Stimulated activated CD8-positive, alpha-beta memory T cell treated with anti-CD3 and anti-CD28 coated beads, Interleukin-7, amount 100 ng/mL, for 4 hours (primary cell): Measurements from ENCODE around the gene PTPRN2.

Experiments
- DNase-seq, 2 donors: peaks; one replicate each; pipeline ENCODE4 v3.0.0-alpha.2; 2020; ENCODE audit warnings: low read depth in 2 of 2

The PTPRN2 gene

DNA sequence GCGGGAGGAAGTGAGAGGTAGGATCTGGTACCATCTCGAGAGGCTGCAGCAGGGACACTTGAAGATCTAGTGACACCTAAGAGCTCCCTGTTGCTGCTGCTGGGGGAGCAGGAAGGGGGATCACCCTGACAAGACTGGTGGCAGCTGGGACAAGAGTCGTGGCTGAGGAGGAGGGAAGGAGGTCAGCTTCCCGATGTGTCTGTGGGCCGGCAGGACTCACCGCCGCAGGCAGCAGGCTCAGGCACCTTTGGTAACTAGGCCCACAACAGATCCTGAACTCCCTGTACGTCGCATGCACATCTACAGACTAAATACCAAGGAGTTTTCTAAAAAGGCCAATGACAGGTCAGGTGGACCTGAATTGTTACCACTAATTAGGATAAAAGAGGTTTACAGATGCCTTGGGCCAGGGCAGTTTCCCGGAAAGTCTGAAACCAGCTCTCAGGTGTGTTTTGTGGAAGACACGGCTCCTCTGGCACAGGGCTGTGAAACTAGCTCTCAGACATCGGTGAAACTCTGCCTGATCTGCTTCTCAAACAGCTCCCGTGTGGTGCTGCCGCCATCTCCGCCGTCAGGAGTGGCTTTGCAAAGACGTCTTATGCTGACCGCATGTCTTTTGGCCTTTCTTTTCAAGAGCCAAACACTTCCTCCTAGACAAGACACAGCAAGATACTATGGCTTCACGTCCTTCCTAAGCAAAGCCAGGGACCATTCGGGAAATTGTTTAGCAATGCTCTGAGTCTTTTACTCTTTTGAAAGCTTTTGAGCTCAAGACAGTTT, 609.7 kb downstream of the PTPRN2 start:
- DNase-seq: no peak

DNA sequence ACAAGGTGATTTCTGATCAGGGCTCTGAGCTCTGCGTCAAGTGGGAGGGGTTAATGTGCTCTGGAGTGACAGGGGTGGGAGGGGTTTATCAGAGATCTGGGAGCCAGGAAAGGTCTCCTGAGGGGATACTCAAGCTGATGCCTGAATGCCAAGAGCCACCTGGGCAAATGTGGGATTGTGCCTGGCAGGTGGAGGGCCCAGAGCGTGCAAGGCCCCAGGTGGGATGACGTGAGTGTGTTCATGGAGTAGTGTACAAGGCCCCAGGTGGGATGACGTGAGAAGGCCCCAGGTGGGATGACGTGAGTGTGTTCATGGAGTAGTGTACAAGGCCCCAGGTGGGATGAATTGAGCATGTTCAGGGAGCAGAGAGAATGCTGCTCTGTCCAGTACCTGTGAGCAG, 610.3 kb downstream of the PTPRN2 start:
- no peak for DNase-seq

DNA sequence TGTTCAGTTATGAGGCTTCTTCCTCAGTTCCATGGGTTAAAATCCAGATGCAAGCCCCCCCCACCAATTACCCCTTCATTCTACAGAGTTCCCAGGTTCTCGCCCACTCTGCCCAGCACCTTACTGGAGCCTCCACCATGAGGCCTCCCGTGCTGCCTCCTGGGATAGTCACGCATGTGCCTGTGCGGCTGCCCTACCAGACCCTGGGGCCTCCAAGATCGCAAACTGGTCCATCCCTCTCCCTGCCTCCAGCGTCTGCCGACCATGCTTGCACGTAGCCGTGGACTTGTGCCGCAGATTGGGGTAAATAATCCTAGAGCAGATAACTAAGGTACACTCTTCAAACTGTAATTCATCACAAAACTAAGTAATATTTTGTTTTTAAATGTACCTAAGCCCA, 611.2 kb downstream of the PTPRN2 start:
- no peak for DNase-seq

DNA sequence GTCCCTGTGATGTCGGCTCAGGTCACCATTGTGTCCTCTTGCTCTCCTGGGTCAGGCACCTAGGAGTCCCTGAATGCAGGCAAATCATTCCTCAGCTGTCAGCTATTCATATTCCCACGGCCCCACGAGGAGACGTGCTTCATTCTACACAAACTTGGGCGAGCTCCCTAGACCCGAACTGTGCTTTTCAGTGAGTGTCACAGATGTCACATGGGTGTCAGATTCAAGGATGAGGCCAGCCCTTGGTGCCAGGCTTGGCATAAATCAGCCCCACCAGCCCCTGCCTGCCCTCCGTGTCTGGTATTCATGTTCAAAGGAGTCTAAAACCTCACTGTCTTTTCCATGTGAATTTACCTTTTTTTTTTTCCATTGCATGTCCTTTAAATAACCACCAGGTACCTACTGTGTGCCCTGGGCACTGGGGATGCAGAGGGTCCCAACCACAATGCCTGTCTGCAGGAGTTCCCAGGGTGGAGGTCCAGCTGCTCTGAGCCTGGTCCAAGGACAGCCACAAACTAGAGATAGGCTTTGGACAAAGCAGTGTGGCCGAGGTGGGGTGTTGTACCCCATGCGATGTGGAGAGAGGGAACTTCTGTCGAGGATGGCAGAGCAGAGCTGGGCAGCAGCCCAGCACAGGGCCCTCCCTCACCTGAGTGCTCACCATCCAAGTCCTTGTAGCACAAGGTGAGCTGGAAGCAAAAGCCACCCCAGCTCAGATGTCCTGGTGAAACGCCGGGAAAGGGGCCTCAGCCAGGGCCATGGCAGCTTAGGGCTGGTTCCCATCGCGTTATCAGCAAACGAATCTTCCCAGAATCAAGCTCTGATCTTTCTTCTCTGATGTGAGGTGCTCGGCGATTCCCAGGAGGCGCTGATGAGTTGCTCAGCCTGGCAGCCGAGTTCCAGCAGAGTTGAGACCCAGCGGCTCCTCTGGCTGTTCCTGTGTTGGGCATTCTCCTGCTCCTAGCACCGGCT, 611.9 kb downstream of the PTPRN2 start:
- DNase-seq: no peak

DNA sequence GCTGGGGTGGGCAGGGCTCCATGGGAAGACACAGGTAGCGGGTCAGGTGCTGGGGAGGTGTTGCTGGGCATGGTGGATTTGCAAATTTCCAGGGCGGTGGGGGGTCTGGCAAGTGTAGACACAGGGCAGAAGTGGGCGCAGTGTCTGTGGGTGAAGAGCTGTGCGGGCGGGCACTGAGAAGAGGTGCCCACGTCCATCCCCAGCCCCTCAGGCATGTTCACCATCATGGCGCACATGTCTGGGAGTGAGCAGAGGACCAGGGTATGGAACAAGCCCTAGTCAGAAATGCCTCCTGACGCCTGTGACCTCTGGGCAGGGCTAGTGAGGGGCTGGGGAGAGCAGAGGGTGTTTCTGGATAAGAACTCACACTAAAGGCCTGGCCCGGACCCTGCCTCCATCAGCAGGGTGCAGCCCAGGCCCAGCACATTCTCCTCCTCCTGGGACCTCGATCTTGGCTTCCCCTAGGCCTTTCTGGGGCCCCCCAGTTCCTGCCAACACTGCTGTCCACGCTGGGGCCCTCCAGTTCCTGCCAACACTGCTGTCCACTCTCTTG, 612.9 kb downstream of the PTPRN2 start:
- DNase-seq: no peak

DNA sequence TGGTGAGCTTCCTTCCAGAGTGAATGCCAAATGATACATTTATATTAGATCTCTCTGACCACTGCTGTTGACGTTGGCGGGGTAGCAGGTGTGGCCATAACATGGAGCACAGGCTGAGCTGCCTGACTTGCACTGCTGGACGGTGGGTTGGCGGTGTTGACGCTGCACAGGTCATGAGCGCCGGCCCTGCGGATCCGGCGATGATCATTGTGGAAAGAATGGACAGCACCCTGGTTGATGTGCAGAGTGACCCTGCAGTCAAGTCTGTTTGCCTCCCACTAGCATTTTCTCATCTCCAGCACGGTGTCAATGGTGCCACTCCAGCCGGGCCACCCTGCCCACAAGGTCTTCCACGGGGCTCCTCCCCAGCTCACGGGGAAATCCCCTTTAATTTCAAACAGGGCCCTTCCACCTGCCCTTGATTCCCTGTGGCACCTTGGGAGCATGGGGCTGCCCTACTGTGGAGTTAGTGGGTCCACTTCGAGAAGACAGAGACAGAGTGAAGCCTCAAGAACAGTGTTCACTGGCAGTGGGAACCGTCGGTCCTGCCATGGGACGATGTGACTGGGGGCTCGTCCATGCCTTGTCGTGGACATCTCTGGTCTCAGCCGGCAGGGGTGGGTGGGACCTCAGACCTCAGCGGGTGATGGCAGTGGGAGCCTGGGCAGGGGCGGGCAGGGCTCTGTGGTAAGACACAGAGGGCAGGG, 613.5 kb downstream of the PTPRN2 start:
- no peak for DNase-seq

DNA sequence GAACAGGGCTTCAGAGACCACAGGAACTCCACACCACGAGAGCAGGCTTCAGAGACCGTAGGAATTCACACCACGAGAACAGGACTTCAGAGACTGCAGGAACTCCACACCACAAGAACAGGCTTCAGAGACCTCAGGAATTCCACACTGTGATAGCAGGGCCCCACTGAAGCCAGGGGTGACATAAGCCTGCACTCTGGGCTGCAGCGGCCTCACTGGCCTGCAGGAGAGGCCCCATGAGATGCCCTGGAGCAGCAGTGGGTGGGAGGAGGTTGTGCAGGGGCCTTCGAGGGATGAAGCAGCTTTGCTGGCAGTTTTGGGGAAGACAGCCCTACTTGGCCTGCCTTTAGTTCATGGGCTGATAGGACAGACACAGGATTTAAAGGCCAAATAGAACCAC, 614.7 kb downstream of the PTPRN2 start:
- DNase-seq: no peak

DNA sequence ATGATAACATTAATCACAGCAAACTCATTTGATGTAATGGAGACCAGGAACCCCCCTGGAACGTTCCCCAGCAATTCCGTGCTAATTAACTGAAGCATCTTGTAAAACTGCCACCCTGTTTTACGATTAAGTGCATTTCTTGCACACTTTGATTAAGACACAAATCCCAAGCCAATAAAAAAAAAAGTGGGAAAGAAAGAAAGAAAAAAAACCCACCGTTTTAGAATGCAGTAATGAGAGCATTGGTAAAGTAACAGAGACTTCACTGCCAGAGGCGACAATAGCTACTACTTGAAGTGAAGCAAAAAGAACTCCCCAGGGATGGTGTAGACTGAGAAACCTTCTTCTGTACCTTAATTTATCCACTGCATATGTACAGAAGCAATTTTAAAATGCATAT, 616.1 kb downstream of the PTPRN2 start:
- no peak for DNase-seq

DNA sequence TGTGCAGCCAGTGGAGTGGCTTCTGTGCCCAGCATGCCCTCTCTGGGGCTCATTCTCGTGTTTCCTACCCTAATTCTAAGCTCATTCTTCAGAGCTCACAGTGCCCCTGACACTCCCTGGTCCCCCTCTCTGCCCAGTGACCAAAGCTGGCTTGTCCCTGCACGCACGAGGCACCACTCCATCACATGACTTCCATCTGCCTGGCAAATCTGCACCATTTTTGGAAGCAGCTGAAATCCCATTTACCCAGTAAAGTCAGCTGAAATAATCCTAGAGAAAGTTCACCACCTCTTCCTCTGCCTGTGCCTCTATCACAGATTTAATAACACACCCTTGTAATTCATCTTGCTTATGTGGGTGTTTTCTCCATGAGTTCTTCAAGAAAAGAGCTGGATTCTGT, 616.9 kb downstream of the PTPRN2 start:
- no peak for DNase-seq

DNA sequence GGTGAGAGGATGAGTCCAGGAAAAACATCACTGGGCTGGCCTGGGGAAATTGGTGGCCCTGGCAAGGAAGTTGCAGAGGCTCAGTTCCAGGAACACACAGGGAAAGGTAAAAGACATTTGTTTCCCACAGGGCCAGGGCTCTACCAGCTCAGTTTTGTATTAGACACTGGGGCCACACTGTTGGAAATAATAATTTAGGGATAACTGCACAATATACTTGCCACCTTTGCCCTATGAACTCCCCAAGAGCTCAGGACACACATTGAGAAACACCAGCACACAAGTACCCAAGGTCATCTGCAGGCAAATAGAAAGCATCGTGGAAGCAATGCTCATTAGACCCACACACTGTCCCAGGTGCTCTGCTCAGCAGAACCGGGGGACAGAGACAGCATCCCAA, 617.6 kb downstream of the PTPRN2 start:
- no peak for DNase-seq

DNA sequence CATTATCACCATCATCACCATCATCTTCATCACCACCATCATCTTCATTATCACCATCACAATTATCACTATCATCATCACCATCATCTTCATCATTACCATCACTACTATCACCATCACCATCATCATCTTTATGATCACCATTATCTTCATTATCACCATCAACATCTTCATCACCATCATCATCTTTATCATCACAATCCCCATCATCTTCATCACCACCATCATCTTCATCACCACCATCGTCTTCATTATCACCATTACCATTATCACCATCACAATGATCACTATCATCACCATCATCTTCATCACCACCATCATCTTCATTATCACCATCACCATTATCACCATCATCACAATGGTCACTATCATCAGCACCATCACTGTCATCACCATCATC, 621.1 kb downstream of the PTPRN2 start:
- DNase-seq: no peak

DNA sequence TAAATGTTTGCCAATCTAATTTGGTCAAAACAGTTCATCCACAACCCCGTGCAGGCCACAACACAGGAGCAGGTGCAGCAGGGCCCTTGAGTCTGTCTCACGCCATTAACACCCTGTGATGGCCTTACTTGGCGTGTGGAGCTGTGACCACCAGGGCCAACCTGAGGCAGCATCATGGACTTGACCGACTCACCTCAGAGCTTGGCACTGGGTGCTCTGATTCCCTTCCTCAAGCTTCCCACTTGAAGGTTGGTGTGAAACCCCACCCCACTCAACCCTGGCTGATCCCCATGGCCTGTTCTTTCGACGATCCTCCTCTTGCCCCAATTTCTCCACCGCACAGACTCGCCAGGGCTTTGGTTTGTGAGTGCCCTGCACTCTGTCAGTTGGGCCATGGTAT, 623.1 kb downstream of the PTPRN2 start:
- no peak for DNase-seq

DNA sequence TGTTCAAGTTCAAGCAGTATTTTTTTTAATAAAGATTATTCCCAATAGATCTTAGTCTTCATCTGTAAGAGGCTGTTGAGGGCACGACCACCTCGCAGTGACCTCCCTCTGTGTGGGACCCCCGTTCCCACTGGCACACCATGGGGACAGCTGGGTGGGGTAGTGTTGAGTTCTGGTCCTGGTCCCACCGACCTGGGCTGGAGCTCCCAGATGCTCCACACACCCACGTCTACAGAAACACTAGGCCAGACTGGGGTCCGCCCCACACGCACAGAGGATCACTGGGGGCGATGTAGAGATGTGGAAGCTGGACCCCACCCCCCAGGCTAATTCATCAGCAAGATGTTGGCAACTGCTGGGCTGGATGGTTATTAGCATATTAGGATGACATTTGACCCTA, 623.6 kb downstream of the PTPRN2 start:
- DNase-seq: no peak

DNA sequence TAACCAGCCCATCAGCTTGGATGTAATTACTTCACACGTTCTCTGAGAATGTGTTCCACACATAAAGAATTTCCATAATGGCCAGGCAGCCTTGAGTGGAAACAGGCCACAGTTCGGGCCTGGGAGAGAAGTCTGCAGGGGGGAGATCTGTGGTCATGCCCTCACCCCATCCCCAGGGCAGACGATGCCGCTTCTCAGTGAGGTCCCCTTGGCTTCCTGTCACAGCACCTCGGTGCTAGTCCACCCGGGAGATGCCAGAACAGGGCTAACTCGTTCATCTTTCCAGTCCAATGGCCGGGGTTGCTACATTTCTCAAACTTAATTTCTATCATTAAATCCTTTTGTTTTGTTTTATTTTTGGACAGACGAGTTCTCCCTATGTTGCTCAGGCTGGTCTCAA, 624.1 kb downstream of the PTPRN2 start:
- no peak for DNase-seq

DNA sequence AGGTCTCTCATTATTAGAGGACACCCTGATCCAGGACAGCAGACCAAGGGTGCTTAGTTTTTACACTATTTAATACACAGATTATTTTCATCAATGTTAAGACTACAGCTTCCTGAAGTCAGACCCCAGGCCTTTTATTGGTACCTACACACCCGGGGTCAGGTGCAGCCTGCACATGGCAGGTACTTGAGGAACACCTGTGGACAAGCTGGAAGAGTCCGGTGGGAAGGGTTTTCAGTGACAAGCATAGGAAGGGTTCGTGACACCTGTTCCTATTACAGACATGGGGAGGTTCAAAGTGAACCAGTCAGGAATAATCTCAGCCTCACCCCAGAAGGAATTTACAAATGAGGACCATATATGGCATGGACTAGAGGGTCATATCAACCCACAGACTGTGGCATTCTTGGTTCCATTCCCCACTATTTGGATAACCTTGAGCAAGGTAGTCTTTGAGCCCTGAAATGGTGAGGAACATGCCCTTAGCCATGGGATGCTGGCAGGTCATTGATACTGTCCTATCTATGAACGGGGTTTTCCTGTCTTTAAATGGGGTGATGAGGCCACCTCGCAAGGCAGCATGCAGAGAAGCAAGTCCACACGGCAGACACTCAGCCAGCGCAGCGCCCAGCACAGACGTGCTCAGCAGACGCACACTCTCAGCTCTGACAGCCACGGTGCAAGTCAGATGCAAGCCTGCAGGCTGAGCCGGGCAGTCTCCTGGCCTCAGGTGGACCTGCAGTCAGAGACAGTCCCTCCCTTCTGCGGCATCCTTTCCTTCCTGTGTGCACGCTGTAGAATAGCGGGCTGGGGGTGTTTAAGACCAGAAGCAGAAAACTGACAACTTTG, 624.9 kb downstream of the PTPRN2 start:
- no peak for DNase-seq

DNA sequence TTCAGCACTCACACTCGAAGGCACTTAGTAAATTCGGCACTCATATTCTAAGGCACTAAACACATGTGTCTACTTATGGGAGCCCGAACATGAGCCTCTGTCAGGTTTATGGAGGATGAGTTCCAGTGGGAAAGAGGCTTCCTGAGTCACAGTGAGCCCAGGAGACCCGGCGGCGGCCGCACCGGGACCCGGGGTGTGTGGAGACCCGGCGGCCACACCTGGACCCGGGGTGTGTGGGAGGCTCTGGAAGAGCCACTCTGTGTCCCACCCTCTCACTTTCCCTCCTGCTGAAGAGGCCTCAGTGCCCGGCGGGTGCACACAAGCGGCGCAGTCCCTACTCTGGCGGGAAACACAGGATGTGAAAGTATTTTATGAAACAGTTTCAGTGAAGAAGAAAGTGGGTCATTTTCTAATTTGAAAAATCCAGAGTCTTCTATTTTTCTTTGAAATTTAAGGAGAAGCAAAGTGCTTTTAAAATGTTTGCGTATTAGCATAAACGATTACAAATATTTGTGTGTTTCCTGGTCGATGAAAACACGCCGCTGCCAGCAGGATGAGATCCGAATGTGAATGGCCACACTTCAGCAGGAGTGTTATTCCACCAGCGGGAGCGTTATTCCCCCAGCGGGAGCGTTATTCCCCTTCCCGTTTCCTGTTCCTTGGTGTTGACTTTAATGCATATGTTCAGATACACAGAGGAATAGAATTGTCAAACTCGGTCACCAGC, 625.7 kb downstream of the PTPRN2 start:
- DNase-seq: no peak

DNA sequence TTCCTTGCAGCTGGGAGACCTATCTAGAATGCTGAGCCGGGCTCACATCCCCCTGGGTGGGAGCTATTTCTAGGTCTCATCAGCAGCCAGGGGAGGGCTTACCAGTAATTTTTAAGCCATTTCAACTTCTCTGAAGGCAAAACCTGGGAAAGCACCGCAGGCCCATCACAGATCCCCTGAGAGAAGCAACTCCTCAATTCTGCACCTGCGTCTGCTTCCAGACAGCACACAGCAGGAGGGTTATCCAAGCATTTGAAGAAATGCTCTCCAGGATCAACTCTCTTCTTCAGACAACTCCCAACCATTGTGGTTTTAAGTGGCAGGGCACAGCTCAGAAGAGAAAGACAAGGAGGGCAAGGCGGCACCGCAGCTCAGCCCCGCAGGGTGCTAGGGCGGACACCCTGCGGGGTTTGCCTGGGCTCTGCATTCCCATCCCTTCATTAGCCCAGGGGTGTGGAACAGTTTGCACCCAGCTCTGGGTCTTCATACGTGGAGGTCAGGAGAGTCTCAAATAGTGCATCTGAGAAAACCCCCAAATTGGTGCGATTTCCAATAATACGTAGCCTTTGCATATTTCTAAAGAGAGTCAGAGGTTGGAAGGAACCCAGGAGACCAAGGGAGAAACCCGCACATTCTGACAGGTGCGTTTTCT, 632.1 kb downstream of the PTPRN2 start:
- no peak for DNase-seq

DNA sequence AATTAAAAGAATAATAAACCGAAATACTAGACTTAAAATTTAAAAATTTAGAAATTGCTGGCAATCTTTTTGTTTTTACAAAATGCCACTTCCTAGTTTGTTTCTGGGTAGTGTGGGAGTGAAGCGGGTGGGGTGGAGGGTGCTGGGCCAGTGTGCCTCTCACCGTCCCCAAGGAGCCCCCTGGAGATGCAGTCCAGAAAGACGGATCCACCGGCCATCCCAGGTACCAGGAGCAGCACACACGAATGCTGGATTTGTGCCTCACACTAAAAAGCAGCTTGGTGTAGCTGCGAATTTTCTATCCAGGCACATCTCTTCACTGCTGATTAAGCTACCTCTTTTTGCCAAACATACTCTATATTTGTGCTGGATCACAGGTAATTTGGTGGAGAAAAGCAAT, 632.7 kb downstream of the PTPRN2 start:
- no peak for DNase-seq

DNA sequence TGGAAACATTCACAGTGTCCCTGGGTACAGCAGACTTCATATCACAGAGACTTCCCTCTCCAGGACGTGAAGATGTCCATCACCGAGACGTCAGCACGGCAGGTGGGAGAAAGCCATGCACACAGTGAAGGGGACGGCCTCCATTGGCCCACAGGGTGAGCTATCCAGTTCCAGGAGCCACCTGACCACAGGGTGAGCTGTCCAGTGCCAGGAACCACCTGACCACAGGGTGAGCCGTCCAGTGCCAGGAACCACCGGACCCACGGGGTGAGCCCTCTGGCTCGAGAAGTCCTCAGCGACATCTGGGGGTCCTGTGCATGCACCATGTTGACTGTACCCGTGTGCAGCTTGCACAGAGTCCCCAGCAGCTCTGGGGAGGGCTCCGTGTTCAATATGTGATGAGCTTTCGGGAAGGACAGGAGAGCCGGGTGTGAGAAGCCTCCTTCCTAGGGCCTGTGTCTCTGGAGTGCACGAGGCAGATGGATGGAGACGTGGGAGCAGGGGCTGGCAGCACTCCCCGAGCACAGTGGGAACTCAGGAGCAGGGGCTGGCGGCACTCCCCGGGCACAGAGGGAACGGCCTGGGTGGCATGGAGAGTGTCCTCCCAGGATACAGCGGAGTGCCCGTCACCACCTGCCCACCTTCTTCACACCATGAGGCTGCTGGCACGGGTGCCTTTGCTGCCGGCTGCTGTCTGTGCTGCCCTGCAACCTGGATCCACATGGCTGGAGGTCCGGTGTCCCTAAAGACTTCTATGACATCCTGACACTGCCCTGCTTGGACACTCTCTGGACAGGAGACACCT, 634.6 kb downstream of the PTPRN2 start:
- no peak for DNase-seq
